Panc1 (cell line): ENCODE results near the gene CRY2.
"Not testable (repeated sequence)": the region's sequence is repeated elsewhere in the genome, so short reads cannot be mapped to it uniquely, and the experiment has no call there.

Experiments used
- POLR2AphosphoS5 ChIP-seq: IDR thresholded peaks from 2 replicates; pipeline ENCODE4 v1.6.1; 2012; ENCODE audit warnings: mild to moderate bottlenecking, low read depth, low read length, moderate library complexity
- TF ChIP-seq, protein P1 (sequence below): fragments of 450-650 bp; IDR thresholded peaks from 2 replicates; pipeline ENCODE4 v1.5.1; 2017; ENCODE audit warnings: mild to moderate bottlenecking

DNA sequence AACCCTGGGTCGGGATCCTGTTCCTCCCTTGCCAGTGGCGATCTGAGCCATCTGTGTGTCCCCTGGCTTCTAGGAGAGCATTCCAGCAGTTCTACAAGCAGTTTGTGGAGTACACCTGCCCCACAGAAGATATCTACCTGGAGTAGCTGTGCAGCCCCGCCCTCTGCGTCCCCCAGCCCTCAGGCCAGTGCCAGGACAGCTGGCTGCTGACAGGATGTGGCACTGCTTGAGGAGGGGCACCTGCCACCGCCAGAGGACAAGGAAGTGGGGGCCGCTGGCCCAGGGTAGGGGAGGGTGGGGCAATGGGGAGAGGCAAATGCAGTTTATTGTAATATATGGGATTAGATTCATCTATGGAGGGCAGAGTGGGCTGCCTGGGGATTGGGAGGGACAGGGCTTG lies 58.3 kb downstream of the CRY2 start:
- not testable (repeated sequence) for TF ChIP-seq POLR2AphosphoS5
- TF ChIP-seq, protein P1, sequence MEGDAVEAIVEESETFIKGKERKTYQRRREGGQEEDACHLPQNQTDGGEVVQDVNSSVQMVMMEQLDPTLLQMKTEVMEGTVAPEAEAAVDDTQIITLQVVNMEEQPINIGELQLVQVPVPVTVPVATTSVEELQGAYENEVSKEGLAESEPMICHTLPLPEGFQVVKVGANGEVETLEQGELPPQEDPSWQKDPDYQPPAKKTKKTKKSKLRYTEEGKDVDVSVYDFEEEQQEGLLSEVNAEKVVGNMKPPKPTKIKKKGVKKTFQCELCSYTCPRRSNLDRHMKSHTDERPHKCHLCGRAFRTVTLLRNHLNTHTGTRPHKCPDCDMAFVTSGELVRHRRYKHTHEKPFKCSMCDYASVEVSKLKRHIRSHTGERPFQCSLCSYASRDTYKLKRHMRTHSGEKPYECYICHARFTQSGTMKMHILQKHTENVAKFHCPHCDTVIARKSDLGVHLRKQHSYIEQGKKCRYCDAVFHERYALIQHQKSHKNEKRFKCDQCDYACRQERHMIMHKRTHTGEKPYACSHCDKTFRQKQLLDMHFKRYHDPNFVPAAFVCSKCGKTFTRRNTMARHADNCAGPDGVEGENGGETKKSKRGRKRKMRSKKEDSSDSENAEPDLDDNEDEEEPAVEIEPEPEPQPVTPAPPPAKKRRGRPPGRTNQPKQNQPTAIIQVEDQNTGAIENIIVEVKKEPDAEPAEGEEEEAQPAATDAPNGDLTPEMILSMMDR, result not testable (repeated sequence)
